Putamen (tissue), 1 donor: ENCODE results near the gene P2RY6.
"Not testable (repeated sequence)": the region's sequence is repeated elsewhere in the genome, so short reads cannot be mapped to it uniquely, and the experiment has no call there.

Experiments used
- DNase-seq: peaks from one replicate; pipeline ENCODE4 v3.0.0-alpha.2; 2016; ENCODE audit warnings: low spot score

The P2RY6 gene, protein sequence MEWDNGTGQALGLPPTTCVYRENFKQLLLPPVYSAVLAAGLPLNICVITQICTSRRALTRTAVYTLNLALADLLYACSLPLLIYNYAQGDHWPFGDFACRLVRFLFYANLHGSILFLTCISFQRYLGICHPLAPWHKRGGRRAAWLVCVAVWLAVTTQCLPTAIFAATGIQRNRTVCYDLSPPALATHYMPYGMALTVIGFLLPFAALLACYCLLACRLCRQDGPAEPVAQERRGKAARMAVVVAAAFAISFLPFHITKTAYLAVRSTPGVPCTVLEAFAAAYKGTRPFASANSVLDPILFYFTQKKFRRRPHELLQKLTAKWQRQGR

DNA sequence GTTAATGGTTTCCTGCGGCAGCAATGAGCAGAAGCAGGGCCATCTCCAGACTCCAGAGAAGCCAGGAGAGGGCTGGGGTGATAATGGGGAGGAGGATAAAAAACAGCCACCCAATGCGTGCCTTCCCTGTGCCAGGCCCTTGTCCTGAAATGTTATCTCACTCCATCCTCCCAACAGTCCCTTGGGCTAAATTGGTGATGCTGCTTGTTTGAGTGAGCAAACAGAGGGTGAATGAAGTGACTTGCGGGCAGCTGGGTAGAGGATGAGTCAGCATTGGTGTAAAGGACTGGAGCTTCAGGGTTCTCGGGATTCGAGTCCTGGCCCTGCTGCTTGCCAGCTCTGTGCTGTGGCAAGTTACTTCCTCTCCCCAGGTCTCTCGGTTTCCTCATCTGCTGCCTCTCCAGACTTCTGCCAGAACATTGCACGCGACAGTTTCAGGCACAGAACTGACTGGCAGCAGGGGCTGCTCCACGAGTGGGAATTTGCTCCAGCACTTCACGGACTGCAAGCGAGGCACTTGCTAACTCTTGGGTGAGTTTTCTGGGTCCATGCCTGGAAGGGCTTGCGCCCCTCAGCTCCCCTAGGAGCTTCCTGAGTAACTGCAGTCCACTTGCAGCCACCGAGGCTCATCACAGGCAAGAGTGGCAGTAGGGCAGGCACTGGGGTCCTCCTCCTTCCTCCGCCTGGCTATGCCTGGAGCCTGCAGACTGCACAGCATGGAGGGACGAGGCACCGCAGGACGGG lies at the start of gene P2RY6:
TSS of gene P2RY6 (plus strand) at position 403 of the 744 bp plus-strand sequence. CDS start 24,181 bp downstream, outside the sequence.
- DNase-seq, result no peak

GRCh38 chr11:73223998-73224730 lies 48.0 kb upstream of the P2RY6 start:
- no peak for DNase-seq

- DNase-seq, result no peak
Observed at GRCh38 chr11:73225001-73225686, 47.0 kb upstream of the P2RY6 start.

GRCh38 chr11:73225851-73226250 lies 46.3 kb upstream of the P2RY6 start:
- no peak for DNase-seq

DNA sequence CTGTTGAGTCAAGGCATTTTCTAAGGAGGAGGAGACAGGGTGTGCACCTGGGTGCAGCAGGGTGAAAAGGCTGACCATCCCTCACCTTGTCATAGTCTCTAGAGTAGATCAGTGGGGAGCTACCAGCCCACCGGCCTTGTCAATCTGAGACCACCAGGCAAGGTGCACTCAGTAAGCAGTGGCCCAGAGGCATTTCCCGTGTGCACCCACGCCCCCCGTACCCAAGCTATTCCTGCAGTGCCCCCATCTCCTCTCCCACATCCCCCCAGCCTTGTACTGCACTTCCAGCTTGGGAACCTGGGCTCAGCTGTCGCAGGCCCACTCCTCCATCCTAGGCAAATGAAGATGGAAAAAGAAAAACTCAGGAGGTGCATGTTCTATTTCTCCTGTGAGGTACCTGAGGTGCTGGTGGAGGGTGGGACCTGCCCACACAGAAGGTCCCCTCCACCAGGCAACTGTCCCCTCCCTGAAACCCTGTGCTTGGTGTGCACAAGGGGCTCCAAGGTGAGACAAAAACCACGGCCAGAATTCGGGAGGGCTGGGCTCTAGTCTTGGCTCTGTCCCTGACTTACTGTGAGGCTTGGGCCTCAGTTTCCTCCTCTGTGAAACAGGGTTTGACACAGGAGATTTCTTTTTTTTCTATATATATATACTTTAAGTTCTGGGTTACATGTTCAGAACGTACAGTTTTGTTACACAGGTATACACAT lies 45.7 kb upstream of the P2RY6 start:
- DNase-seq, result no peak

- DNase-seq, result no peak
Observed at GRCh38 chr11:73227571-73228211, 44.4 kb upstream of the P2RY6 start.

DNA sequence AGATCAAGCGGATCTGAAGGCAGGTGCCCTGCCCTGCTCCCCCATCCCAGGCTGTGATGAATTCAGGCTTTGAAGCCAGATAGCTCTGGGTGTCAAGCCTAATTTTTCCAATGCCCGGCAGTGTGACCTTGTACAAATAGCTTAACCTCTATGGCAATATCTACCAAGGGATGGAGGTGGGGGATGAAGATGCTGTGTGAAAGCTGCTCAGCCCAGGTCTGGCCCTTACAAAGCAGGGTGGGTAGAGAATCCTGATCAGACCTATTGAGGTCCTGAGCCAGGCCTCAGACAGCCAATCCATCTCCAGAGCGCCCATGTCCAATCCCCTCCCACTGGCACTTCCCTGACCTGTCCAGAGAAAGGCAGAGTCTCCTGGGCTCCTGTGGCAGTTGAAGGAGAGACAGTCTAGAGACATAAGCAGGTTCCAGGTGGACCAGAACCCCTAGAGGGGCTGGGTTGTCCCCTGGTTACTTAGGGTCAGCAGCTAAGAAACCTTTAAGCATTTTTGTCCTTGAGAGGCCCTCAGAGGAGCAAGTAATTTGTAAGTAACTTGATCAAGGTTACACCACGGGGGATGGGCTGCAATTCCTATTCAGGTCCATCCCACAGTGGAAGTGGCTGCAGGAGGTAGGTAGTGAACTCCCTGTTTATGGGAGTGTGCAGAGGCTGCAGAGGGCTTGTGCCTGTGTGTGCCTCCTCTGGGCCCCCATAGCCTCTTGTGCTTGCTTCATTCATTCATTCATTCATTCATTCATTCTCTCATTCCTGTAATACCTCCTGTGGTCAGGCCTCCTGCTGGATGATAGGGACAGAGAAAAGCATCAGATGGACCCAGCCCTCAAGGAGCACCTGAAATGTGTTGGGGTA lies 43.6 kb upstream of the P2RY6 start:
- no peak for DNase-seq

- no peak for DNase-seq
Observed at GRCh38 chr11:73229321-73229895, 42.7 kb upstream of the P2RY6 start.

GRCh38 chr11:73229896-73230875 lies 42.0 kb upstream of the P2RY6 start:
- no peak for DNase-seq

DNA sequence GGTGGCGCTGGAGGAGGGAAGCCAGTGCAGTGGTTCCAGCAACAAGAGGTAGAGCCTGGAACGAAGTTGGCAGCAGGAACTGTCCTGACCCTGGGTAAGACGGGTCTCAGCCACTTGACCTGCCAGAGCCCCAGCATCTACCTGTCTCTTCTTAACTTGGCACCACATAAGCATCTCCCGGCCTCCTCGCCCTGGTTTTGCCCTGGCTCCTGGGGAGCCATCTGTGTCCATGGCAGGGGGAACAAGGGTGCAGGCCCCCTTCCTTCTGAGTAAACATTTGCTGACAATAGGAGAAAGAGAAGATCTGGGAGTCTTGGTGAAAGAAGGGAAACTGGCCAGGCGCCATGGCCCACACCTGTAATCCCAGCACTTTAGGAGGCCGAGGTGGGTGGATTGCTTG lies 41.2 kb upstream of the P2RY6 start:
- no peak for DNase-seq

DNA sequence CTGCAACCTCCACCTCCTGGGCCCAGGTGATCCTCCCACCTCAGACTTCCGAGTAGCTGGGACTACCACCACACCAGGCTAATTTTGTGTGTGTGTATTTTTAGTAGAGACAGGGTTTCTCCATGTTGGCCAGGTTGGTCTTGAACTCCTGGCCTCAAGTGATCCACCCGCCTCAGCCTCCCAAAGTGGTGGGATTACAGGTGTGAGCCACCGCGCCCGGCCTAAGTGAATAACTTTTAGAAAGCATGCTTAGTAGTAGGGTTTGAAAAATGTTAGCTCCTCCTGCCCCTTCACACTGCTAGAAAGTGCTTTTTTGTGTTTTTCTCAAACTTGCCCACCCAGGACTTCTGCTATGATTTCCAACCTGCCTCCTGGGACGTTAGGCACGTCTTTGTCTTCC lies 39.7 kb upstream of the P2RY6 start:
- not testable (repeated sequence) for DNase-seq

GRCh38 chr11:73233211-73233610 lies 38.9 kb upstream of the P2RY6 start:
- DNase-seq, result no peak

GRCh38 chr11:73233692-73234470 lies 38.3 kb upstream of the P2RY6 start:
- no peak for DNase-seq

- no peak for DNase-seq
Observed at GRCh38 chr11:73234471-73235181, 37.5 kb upstream of the P2RY6 start.

- no peak for DNase-seq
Observed at GRCh38 chr11:73235236-73235786, 36.8 kb upstream of the P2RY6 start.

DNA sequence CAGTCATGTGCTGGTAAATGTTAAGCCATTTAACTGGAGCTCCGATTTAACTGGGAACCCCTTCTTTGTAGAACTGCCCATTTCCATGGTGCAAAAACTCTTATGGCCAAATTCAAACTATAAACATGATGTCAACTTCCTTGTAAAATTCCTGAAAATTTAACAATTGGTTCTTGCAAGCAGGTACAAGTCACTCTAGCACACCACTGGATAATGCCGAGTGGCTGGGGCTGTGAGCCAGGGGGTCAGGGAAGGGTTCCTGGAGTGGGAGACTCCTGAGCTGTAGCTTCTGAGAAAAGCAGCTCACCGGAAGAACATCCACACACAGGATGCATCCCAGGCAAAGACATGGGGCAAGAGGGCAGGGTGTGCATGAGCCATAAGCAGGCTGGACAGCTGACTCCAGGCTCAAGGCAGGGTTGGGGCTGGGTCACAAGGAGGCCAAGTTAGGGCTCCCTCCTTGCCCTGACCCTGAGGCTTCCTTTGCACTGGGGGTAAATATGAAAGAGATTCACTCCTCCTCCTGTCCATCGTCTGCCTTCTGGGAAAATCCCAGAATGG lies 35.9 kb upstream of the P2RY6 start:
- no peak for DNase-seq
